ENCODE results near the gene GMPS.

Gene GMPS

GRCh38 chr3:155895379-155895900 lies 25.0 kb downstream of the GMPS start:
- H3K4me3 ChIP-seq (ENCODE audit: low read depth, low read length), result no peak overlapping the region
- no peak for TF ChIP-seq CTCF (IDR thresholded peaks at IDR 0.05; ENCODE audit: low read depth, low read length)

- no peak for TF ChIP-seq CTCF (IDR thresholded peaks at IDR 0.05; ENCODE audit: low read depth, low read length)
- H3K4me3 ChIP-seq (ENCODE audit: low read depth, low read length), result no peak overlapping the region
Measured at GRCh38 chr3:155906900-155907299, 36.5 kb downstream of the GMPS start.

- TF ChIP-seq CTCF (IDR thresholded peaks at IDR 0.05; ENCODE audit: low read depth, low read length), result no peak
Measured at GRCh38 chr3:155908086-155908485, 37.6 kb downstream of the GMPS start.

GRCh38 chr3:155908605-155909004 lies 38.2 kb downstream of the GMPS start:
- no peak for TF ChIP-seq CTCF (IDR thresholded peaks at IDR 0.05; ENCODE audit: low read depth, low read length)
- H3K4me3 ChIP-seq (ENCODE audit: low read depth, low read length), result no peak overlapping the region

More at GRCh38 chr3:155908086-155908485, 37.6 kb downstream of the GMPS start:
- H3K4me3 ChIP-seq (ENCODE audit: low read depth, low read length), result no peak overlapping the region

GRCh38 chr3:155912090-155912489 lies 41.6 kb downstream of the GMPS start:
- H3K4me3 ChIP-seq (ENCODE audit: low read depth, low read length), result no peak overlapping the region
- no peak for TF ChIP-seq CTCF (IDR thresholded peaks at IDR 0.05; ENCODE audit: low read depth, low read length)

GRCh38 chr3:155912579-155913190 lies 42.2 kb downstream of the GMPS start:
- TF ChIP-seq CTCF (IDR thresholded peaks at IDR 0.05; ENCODE audit: low read depth, low read length), result no peak
- H3K4me3 ChIP-seq (ENCODE audit: low read depth, low read length), result no peak overlapping the region

GRCh38 chr3:155917781-155918180 lies 47.3 kb downstream of the GMPS start:
- TF ChIP-seq CTCF (IDR thresholded peaks at IDR 0.05; ENCODE audit: low read depth, low read length), result no peak
- no peak overlapping the region for H3K4me3 ChIP-seq (ENCODE audit: low read depth, low read length)
